Measurements from ENCODE around the gene AAMDC. TPM values are rescaled to one million over a fixed set of nuclear protein-coding genes. Genes with fewer than 3 reads are reported as not detected.
"Not testable (repeated sequence)": the region's sequence is repeated elsewhere in the genome, so short reads cannot be mapped to it uniquely, and the experiment has no call there.

The AAMDC gene

DNA sequence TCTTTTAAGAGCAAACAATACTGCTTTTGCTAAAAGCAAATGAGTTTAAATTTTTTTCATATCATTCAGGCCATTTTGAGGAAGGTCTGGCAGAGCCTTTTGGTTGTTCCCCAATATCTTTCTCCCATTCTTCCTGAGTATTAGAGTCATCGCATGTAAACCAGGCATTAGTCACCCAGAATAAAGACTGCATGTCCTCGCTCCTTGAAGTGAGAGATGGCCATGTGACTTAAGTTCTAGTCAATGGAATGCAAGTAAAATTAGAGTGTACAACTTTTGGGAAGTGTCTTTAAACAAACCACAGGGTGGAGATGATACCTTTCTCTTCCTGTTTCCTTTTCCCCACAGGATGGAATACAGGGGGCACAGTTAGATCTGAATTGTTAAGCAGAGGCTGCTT is 96.8 kb downstream of the AAMDC start:
- not testable (repeated sequence) for H3K4me3 ChIP-seq (ENCODE audit: low read length); H2AK5ac ChIP-seq (ENCODE audit: low read length); H3K4ac ChIP-seq (ENCODE audit: low read depth, low read length); H3K79me2 ChIP-seq (ENCODE audit: control insufficient read depth, insufficient read depth, low read length); H4K8ac ChIP-seq (ENCODE audit: low read depth, low read length); H3K9ac ChIP-seq (ENCODE audit: low read length); H2BK5ac ChIP-seq (ENCODE audit: low read length); H3K23ac ChIP-seq (ENCODE audit: low read length); H3K18ac ChIP-seq (ENCODE audit: low read length); H2BK120ac ChIP-seq (ENCODE audit: low read depth, low read length); H3K4me1 ChIP-seq (ENCODE audit: control insufficient read depth, low read depth, low read length); H3K56ac ChIP-seq (ENCODE audit: low read length); H3K27me3 ChIP-seq (ENCODE audit: insufficient read depth, low read length, poor library complexity); H3K27ac ChIP-seq (ENCODE audit: low read depth, low read length); H3K79me1 ChIP-seq (ENCODE audit: low read length); H3K4me2 ChIP-seq (ENCODE audit: low read length); H2BK15ac ChIP-seq (replicated peaks; ENCODE audit: low read depth); H3K36me3 ChIP-seq (ENCODE audit: control insufficient read depth, insufficient read depth, low read length); H4K5ac ChIP-seq (ENCODE audit: low read length); DNase-seq
- no CpG with 5 or more reads among the region's 2 CpGs for WGBS (ENCODE audit: extremely low coverage, insufficient coverage, low lambda C conversion rate)

Small RNAs within 50 kb of the gene (small RNA-seq; reads per million reads assigned to genes)
- not detected for gene AP002812.4 (ENCODE audit: insufficient read depth)
